HG03039 (cell line): ENCODE results near the gene APH1B.
A peak's percentile ranks its signal among the peaks of the same experiment; 100 is the strongest.
"Not testable (repeated sequence)": the region's sequence is repeated elsewhere in the genome, so short reads cannot be mapped to it uniquely, and the experiment has no call there.

Source experiments
- ATAC-seq: cut with Tn5 transposase; IDR thresholded peaks from one replicate; pipeline ENCODE4 v1.9.1; 2021; ENCODE audit warnings: mild to moderate bottlenecking, moderate library complexity; ENCODE audit not compliant: unreplicated experiment

The APH1B gene

GRCh38 chr15:63277038-63277892 lies at the start of gene APH1B:
TSS of gene APH1B (plus strand) at chr15:63277605. CDS start at chr15:63277624, 19 bp downstream.
- ATAC-seq = peak; percentile 71

DNA sequence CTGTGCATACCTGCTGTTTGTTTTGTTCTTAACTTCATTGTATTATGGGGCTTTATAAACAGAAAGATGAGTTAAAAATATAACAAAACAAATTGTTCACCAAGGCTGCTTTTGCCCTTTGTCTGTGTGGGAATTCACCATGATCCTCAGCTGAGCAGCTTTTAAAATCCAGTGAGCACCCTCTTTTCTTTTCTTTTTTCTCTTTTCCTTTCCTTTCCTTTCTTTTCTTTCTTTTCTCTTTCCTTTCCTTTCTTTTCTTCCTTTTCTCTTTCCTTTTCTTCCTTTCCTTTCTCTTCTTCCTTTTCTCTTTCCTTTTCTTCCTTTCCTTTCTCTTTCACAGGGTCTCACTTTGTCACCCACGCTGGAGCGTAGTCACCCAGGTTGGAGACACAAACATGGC lies 49.7 kb upstream of the APH1B start:
- no peak for ATAC-seq

DNA sequence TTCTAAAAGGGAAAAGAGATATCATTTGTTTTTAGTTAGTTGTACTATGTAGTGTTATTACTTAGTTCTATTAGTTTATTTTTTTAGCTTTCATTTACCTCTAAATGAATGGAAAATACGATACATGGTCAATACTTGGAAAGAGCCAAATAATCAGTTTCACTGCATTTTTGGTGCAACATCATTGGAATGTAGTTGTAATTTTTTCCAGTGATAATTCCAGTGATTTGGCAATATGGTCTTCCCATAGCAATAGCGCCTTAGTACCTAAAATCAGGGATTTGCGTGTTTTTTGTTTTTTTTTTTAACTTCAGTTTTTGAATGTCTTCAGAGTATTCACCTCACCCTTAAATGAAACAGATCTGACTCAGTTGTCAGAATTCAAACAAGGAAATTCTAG lies 46.2 kb upstream of the APH1B start:
- no peak for ATAC-seq

GRCh38 chr15:63231706-63232105 lies 45.7 kb upstream of the APH1B start:
- ATAC-seq = no peak

DNA sequence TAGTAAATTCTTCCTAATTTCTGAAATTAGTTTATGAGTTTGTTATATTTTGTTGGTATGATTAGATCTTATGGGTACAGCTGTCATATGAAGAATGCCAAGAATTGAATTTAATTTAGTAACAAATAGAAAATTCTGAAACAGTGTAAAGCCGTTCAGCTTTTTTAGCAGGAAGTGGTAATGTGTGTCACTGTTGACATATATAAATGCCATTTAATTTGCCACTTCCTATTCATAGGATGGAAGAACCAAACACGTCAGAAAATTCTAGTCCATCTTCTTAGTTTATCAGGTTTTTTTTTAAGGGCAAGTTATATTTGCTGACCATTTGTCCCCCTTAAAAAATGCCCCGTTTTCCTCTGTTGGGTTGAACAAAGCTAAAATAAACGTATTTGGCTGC lies 45.0 kb upstream of the APH1B start:
- no peak for ATAC-seq

GRCh38 chr15:63232943-63233342 lies 44.5 kb upstream of the APH1B start:
- no peak for ATAC-seq

- ATAC-seq = no peak
Observed at GRCh38 chr15:63233667-63234423, 43.6 kb upstream of the APH1B start.

- no peak for ATAC-seq
Observed at GRCh38 chr15:63234451-63234870, 42.9 kb upstream of the APH1B start.

DNA sequence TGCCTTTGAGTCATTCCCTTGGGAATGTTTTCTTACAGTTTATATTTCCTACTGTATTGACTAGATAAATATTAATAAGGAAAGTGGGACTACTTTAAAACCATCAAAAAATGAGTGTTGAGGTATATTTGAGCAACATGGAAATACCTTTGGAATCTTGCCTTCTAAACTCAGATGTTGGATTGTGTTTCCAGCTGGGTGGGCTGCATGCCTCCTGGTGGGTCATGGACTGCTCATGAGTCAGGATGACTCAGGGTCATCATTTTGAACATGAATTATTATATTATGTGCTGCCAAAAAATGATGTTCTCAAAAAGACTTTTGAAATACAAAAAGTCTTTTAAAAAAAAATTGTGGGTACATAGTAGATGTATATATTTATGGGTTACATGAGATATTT lies 41.1 kb upstream of the APH1B start:
- no peak for ATAC-seq

DNA sequence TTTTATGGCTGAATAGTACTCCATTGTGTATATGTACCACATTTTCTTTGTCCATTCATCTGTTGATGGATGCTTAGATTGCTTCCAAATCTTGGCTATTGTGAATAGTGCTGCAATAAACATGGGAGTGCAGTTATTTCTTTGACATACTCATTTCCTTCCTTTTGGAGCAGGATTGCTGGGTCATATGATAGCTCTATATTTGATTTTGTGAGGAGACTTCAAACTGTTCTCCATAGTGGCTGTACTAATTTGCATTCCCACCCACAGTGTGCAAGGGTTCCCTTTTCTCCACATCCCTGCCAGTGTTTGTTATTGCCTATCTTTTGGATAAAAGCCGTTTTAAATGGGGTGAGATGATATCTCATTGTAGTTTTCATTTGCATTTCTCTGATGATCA lies 40.3 kb upstream of the APH1B start:
- not testable (repeated sequence) for ATAC-seq

- no peak for ATAC-seq
Observed at GRCh38 chr15:63238171-63238570, 39.2 kb upstream of the APH1B start.

- ATAC-seq = no peak
Observed at GRCh38 chr15:63238796-63239195, 38.6 kb upstream of the APH1B start.

GRCh38 chr15:63240109-63240508 lies 37.3 kb upstream of the APH1B start:
- no peak for ATAC-seq

- no peak for ATAC-seq
Observed at GRCh38 chr15:63241316-63241715, 36.1 kb upstream of the APH1B start.

DNA sequence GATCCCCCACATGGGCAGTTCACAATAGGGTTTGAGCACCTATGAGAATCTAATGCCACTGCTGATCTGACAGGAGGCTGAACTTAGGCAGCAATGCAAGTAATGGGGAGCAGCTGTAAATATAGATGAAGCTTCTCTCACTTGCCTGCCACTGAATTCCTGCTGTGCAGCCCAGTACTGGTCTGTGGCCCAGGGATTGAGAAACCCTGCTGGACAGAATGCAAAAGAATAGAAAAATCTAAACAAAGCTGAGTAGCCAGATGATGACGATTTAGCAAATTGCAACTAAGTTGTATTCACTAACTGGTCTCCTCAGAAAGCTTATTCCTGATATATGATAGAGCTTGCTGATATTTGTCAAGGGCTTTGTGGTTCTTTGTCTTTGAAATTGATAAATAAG lies 34.3 kb upstream of the APH1B start:
- ATAC-seq = no peak

DNA sequence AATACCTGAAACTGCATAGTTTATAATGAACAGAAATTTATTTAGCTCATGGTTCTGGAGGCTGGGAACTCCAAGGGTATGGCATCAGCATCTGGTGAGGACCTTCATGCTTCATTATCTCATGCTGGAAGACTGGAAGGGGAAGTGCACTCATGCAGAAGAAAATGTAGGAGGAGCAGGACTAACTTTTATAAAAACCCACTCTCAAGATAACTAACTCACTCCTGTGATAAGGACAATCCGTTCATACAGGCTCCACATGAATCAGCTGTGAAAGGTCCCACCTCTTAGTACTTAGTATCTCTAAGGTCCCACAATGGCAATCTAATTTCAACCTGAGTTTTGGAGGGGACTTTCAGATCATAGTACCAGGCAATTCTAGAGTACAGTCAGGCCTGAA lies 33.6 kb upstream of the APH1B start:
- ATAC-seq = no peak

GRCh38 chr15:63244399-63244798 lies 33.0 kb upstream of the APH1B start:
- no peak for ATAC-seq

DNA sequence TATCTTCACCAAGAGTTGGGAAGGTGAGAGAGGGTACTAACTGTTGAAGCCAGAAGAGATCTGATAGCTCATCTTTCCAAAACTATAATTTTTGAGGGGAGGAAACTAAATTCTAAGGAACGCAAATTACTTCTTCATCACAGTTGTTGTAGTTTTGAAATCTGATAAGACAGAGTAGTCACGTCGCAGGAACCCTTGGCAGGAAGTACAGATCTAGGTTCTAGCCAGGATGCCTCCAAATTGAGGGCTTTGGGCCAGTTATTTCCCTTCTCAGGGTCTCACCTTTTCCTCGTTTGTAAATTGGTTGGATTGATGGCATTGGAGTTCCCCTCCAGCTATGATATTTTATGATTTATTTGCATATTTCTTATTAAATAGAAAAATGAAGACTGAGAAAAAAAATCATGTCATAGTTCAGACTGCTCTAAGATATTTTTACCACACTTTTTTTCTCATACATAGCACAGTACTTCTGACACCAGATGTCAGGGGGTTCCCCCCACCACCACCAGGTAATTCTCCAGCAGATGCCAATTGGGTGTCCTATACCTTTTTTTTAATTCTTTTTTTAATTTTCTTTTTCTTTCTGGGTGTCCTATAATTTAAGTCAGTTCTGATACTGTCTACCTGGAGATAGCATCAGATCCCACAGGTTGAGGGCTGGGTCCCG lies 32.3 kb upstream of the APH1B start:
- no peak for ATAC-seq

GRCh38 chr15:63246691-63247469 lies 30.5 kb upstream of the APH1B start:
- ATAC-seq = no peak

DNA sequence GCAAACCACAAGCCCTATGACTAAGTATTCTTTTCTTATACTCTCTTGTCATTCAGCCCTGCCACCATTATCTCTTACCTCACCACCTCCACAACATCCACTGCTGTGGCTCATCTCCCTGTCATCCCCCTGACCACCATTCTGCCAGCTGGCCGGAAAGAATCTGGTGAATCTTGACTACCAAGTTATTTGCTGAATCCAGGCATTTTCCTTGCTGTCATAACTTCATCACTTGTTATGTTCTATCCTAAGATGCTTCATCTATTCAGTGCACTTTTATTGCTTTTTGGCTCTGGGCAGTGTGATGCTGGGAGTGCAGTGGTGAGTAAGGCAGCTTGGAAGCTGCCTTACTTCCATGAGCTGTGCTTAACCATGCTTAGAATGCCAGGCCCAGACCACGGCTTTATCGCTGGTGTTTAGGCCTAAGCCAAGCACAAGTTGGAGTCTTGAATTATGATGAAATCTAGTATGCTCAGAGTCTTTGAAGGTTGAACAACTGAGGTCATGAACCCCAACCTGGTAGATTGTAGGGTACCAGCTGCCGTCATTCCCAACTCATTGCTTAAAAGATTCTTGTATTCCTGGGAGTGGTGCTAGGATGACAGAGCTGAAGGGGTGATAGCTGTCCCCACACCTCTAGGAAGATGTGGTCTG lies 27.0 kb upstream of the APH1B start:
- ATAC-seq = no peak
